ENCODE results near the gene CEPT1. TPM values are rescaled to one million over a fixed set of nuclear protein-coding genes. Genes with fewer than 3 reads are reported as not detected.

CEPT1 gene
- total and polyA plus RNA-seq, 8 donors: 4.6 to 71.4 (median 13.5) TPM

GRCh38 chr1:111182052-111182451 lies 42.0 kb downstream of the CEPT1 start:
- Histone ChIP-seq H3K4me1 (peaks cover 0 to 6% (median 2%) of the 10 kb centered on the region in 4 donors), H3K36me3 (peaks cover 8 to 76% (median 63%) of the 10 kb centered on the region in 4 donors), H3K27ac (no peak overlapping the region), H3K27me3 (no peaks in the 10 kb centered on the region), H3K9me3 (no peaks in the 10 kb centered on the region), H3K4me3 (no peak overlapping the region)
- DNase-seq: no peak
- 82 to 92% (median 84%) methylated on average over 2 of the region's 2 CpGs for WGBS, 5 donors
- TF ChIP-seq EP300 (IDR thresholded peaks at IDR 0.05): no peak
- TF ChIP-seq CTCF (IDR thresholded peaks at IDR 0.05): no peak
- no peak for TF ChIP-seq POLR2A (IDR thresholded peaks at IDR 0.05)
- TF ChIP-seq POLR2AphosphoS5 (IDR thresholded peaks at IDR 0.05): no peak
- intact Hi-C loops (cut with DNase I; ENCODE audit: low total_unique reads): no loop called here

GRCh38 chr1:111183308-111184069 lies 43.5 kb downstream of the CEPT1 start:
- no peaks in the 10 kb centered on the region for H3K9me3 ChIP-seq
- H3K36me3 ChIP-seq: peaks cover 19 to 80% (median 67%) of the 10 kb centered on the region in 4 donors
- intact Hi-C loops (cut with DNase I; ENCODE audit: low total_unique reads): no loop called here
- H3K27ac ChIP-seq: peak overlapping the region in 1 of 5 donors; percentile 11
- 89 to 94% (median 90%) methylated on average over 6 of the region's 6 CpGs for WGBS, 5 donors
- no peak overlapping the region for H3K4me3 ChIP-seq
- H3K27me3 ChIP-seq: no peaks in the 10 kb centered on the region
- no peak for TF ChIP-seq EP300 (IDR thresholded peaks at IDR 0.05)
- TF ChIP-seq POLR2AphosphoS5 (IDR thresholded peaks at IDR 0.05): no peak
- TF ChIP-seq CTCF (IDR thresholded peaks at IDR 0.05): no peak
- no peak for TF ChIP-seq POLR2A (IDR thresholded peaks at IDR 0.05)
- peaks cover 0 to 6% (median 2%) of the 10 kb centered on the region in 4 donors for H3K4me1 ChIP-seq
- DNase-seq: no peak

GRCh38 chr1:111184663-111185062 lies 44.6 kb downstream of the CEPT1 start:
- intact Hi-C loops (cut with DNase I; ENCODE audit: low total_unique reads): no loop called here
- no peak for DNase-seq
- no peak overlapping the region for H3K4me3 ChIP-seq
- no peaks in the 10 kb centered on the region for H3K27me3 ChIP-seq
- peaks cover 20 to 81% (median 73%) of the 10 kb centered on the region in 4 donors for H3K36me3 ChIP-seq
- H3K9me3 ChIP-seq: no peaks in the 10 kb centered on the region
- TF ChIP-seq POLR2A (IDR thresholded peaks at IDR 0.05): no peak
- no peak for TF ChIP-seq CTCF (IDR thresholded peaks at IDR 0.05)
- no peak for TF ChIP-seq EP300 (IDR thresholded peaks at IDR 0.05)
- no peak for TF ChIP-seq POLR2AphosphoS5 (IDR thresholded peaks at IDR 0.05)
- peaks cover 0 to 9% (median 2%) of the 10 kb centered on the region in 4 donors for H3K4me1 ChIP-seq
- no peak overlapping the region for H3K27ac ChIP-seq

- intact Hi-C loops (cut with DNase I; ENCODE audit: low total_unique reads): no loop called here
- Histone ChIP-seq H3K4me3 (no peak overlapping the region), H3K36me3 (peaks cover 38 to 90% (median 69%) of the 10 kb centered on the region in 4 donors), H3K9me3 (no peaks in the 10 kb centered on the region), H3K4me1 (peaks cover 39 to 63% (median 50%) of the 10 kb centered on the region in 4 donors), H3K27ac (peak overlapping the region in 4 of 5 donors; percentile 46 to 84 (median 64)), H3K27me3 (no peaks in the 10 kb centered on the region)
- no peak for TF ChIP-seq CTCF (IDR thresholded peaks at IDR 0.05)
- TF ChIP-seq POLR2AphosphoS5 (IDR thresholded peaks at IDR 0.05): peak in 1 of 3 donors; percentile 46
- 61 to 86% (median 74%) methylated on average over 2 of the region's 2 CpGs for WGBS, 5 donors
- no peak for DNase-seq
Measured at GRCh38 chr1:111190931-111191451, 51.0 kb downstream of the CEPT1 start.
